SK-N-SH (cell line): ENCODE measurements around the gene CCNY. TPM values are rescaled to one million over a fixed set of nuclear protein-coding genes. Genes with fewer than 3 reads are reported as not detected.

Source experiments
- CTCF ChIA-PET: fragments of 300-600, 350-600 bp; formaldehyde crosslinking; extraction: SDS; loops from one replicate; lab custom pipeline; 2021; lab: Yijun Ruan, JAX
- POLR2A ChIA-PET: fragments of 350-600 bp; sonication (Branson Sonifier 250); formaldehyde crosslinking; extraction: SDS; loops from one replicate; lab custom pipeline; 2020; ENCODE audit warnings: antibody characterized with exemption, inconsistent platforms; lab: Yijun Ruan, JAX
- DNase-seq: peaks from one replicate; pipeline ENCODE4 v3.0.0; 2012
- H2AFZ ChIP-seq: fragments of 200-600 bp; sonication (generic); 2 replicates; pipeline ENCODE4 v1.8.1; 2016; ENCODE audit warnings: antibody characterized with exemption, mild to moderate bottlenecking, low read depth
- H3F3A ChIP-seq: fragments of 200-600 bp; sonication (generic); replicated peaks from 2 replicates; pipeline ENCODE3; 2016; ENCODE audit warnings: antibody characterized with exemption, mild to moderate bottlenecking; ENCODE audit not compliant: insufficient read depth
- H3K27ac ChIP-seq, 2 experiments: fragments of 200-500 bp in 1 of 2; fragments of 200-600 bp in 1 of 2; sonication (Bioruptor generic) in 1 of 2; sonication (generic), shearing (Covaris generic) in 1 of 2; 2 replicates each; pipeline versions ENCODE4 v1.5.1 to v1.6.1; 2014 to 2016; ENCODE audit warnings: low read depth in 2 of 2, inconsistent platforms in 1 of 2, low read length in 1 of 2, mild to moderate bottlenecking in 1 of 2, mixed read lengths in 1 of 2
- H3K27me3 ChIP-seq: fragments of 200-600 bp; sonication (generic), shearing (Covaris generic); 2 replicates; pipeline ENCODE4 v1.6.1; 2016; ENCODE audit warnings: mixed run types; ENCODE audit not compliant: insufficient read depth
- H3K36me3 ChIP-seq, 2 experiments: fragments of 200-500 bp in 1 of 2; fragments of 200-600 bp in 1 of 2; sonication (Bioruptor generic) in 1 of 2; sonication (generic) in 1 of 2; replicated peaks in 1 of 2; 2 replicates each; pipeline versions ENCODE3 to v1.5.1; 2014 to 2016; ENCODE audit warnings: low read length in 1 of 2, mild to moderate bottlenecking in 1 of 2; ENCODE audit not compliant: insufficient read depth in 2 of 2, control insufficient read depth in 1 of 2
- H3K4me1 ChIP-seq, 2 experiments: fragments of 200-500 bp in 1 of 2; fragments of 200-600 bp in 1 of 2; sonication (Bioruptor generic) in 1 of 2; sonication (generic), shearing (Covaris generic) in 1 of 2; 2 replicates each; pipeline versions ENCODE4 v1.5.1 to v1.6.1; 2014 to 2016; ENCODE audit warnings: low read depth in 1 of 2, low read length in 1 of 2, mixed run types in 1 of 2; ENCODE audit not compliant: insufficient read depth in 2 of 2, control insufficient read depth in 1 of 2
- H3K4me2 ChIP-seq: fragments of 200-600 bp; sonication (generic), shearing (Covaris generic); 2 replicates; pipeline ENCODE4 v1.6.1; 2017; ENCODE audit warnings: mixed run types
- H3K4me3 ChIP-seq, 2 experiments: fragments of 200-500 bp in 1 of 2; fragments of 200-600 bp in 1 of 2; sonication (Bioruptor generic) in 1 of 2; sonication (generic), shearing (Covaris generic) in 1 of 2; 2 replicates each; pipeline versions ENCODE4 v1.5.1 to v1.8.1; 2014 to 2016; ENCODE audit warnings: low read depth in 2 of 2, inconsistent platforms in 1 of 2, low read length in 1 of 2, mild to moderate bottlenecking in 1 of 2, mixed read lengths in 1 of 2, moderate library complexity in 1 of 2
- H3K79me2 ChIP-seq: fragments of 200-600 bp; sonication (generic); 2 replicates; pipeline ENCODE4 v1.8.1; 2017; ENCODE audit warnings: mild to moderate bottlenecking; ENCODE audit not compliant: insufficient read depth
- H3K9ac ChIP-seq: fragments of 200-600 bp; sonication (generic); 2 replicates; pipeline ENCODE4 v1.6.1; 2017; ENCODE audit warnings: mixed run types
- H3K9me2 ChIP-seq: fragments of 200-600 bp; sonication (generic); 2 replicates; pipeline ENCODE4 v1.6.1; 2017; ENCODE audit warnings: mixed run types
- H3K9me3 ChIP-seq: fragments of 200-600 bp; sonication (generic); 2 replicates; pipeline ENCODE4 v1.6.1; 2017; ENCODE audit warnings: mixed run types, mild to moderate bottlenecking, moderate library complexity
- H4K20me1 ChIP-seq: fragments of 200-600 bp; sonication (generic); 2 replicates; pipeline ENCODE4 v1.6.1; 2017; ENCODE audit warnings: mild to moderate bottlenecking, mixed run types; ENCODE audit not compliant: insufficient read depth
- CTCF ChIP-seq: fragments of 200-600 bp; sonication (generic); IDR thresholded peaks from 2 replicates; pipeline ENCODE4 v1.6.1; 2017; ENCODE audit warnings: antibody characterized with exemption, mild to moderate bottlenecking, moderate library complexity
- ELF1 ChIP-seq: IDR thresholded peaks from 2 replicates; pipeline ENCODE4 v1.4.0; 2012
- EP300 ChIP-seq, 2 experiments: IDR thresholded peaks; 2 replicates each; pipeline versions ENCODE4 v1.4.0 to v1.6.1; 2012; ENCODE audit warnings: borderline replicate concordance in 1 of 2, low read depth in 1 of 2, low read length in 1 of 2
- EZH2phosphoT487 ChIP-seq: fragments of 200-600 bp; sonication (generic); IDR thresholded peaks from 2 replicates; pipeline ENCODE4 v1.6.1; 2017; ENCODE audit warnings: low read depth, mixed run types, mild to moderate bottlenecking, antibody characterized with exemption, moderate library complexity, borderline replicate concordance
- JUND ChIP-seq: IDR thresholded peaks from 2 replicates; pipeline ENCODE4 v1.4.0; 2012
- MXI1 ChIP-seq: IDR thresholded peaks from 2 replicates; pipeline ENCODE4 v1.6.1; 2012; ENCODE audit warnings: mild to moderate bottlenecking, low read depth, low read length, improper control_type of control experiment
- NFIC ChIP-seq: IDR thresholded peaks from 2 replicates; pipeline ENCODE4 v1.4.0; 2012; ENCODE audit warnings: borderline replicate concordance
- NRF1 ChIP-seq: IDR thresholded peaks from 2 replicates; pipeline ENCODE4 v1.6.1; 2012; ENCODE audit warnings: low read depth, mild to moderate bottlenecking, low read length
- RAD21 ChIP-seq: IDR thresholded peaks from 2 replicates; pipeline ENCODE4 v1.6.1; 2012; ENCODE audit warnings: mild to moderate bottlenecking, low read length
- RCOR1 ChIP-seq: fragments of 150-350 bp; IDR thresholded peaks from 2 replicates; pipeline ENCODE4 v1.6.1; 2017; ENCODE audit warnings: antibody characterized with exemption, low read length
- REST ChIP-seq: IDR thresholded peaks from 2 replicates; pipeline ENCODE4 v1.6.1; 2012; ENCODE audit warnings: mild to moderate bottlenecking, low read depth, low read length, moderate library complexity
- RXRA ChIP-seq: IDR thresholded peaks from 2 replicates; pipeline ENCODE4 v1.4.0; 2012; ENCODE audit warnings: low read depth, mild to moderate bottlenecking, borderline replicate concordance
- SMC3 ChIP-seq: IDR thresholded peaks from 2 replicates; pipeline ENCODE4 v1.6.1; 2012; ENCODE audit warnings: low read depth, low read length, improper control_type of control experiment
- TCF12 ChIP-seq: IDR thresholded peaks from 2 replicates; pipeline ENCODE4 v1.4.0; 2012
- YY1 ChIP-seq: IDR thresholded peaks from 2 replicates; pipeline ENCODE4 v1.4.0; 2012; ENCODE audit warnings: low read depth, mild to moderate bottlenecking
- ZBTB33 ChIP-seq: IDR thresholded peaks from 2 replicates; pipeline ENCODE4 v1.4.0; 2012; ENCODE audit warnings: low read depth, borderline replicate concordance
- WGBS: methylation state at CpG from one replicate; pipeline ENCODE4 v1.1.6; 2017; ENCODE audit warnings: low lambda C conversion rate; 5-methylcytosine and 5-hydroxymethylcytosine counted together
- polyA plus RNA-seq, 3 experiments: library from polyadenylated mRNA; depleted of rRNA; stranded (reverse); fragments of >200 nt; gene quantifications; 2 replicates each; pipeline ENCODE4 v1.2.3, GENCODE V29; 2012

CCNY gene
- polyA plus RNA-seq, 1 of the 3 experiments (the other 2 are of a cell fraction), result 29.4 TPM

GRCh38 chr10:35598379-35598778 lies 262.1 kb downstream of the CCNY start (continued):
- TF ChIP-seq CTCF, result peak; percentile 47
- TF ChIP-seq, all 33 proteins: peak for 3

- ChIA-PET CTCF (interaction anchor here (0.6 to 1.6 kb wide), 7 partner anchors 12 to 498 kb away, joined by 3 to 6 read pairs (median 3); no protein-coding TSS in a partner anchor), POLR2A (no interaction called here)
- Histone ChIP-seq H3K79me2 (no peaks in the 10 kb centered on the region), H3K9me3 (no peaks in the 10 kb centered on the region), H3K27me3 (no peaks in the 10 kb centered on the region; the same call in 1 of the 2 replicates), H3K4me1 (no peaks in the 10 kb centered on the region; a peak in 1 of 4 replicates), H3K4me3 (no peak overlapping the region), H3K27ac (no peak overlapping the region), H3K9ac (no peak overlapping the region), H3K9me2 (no peaks in the 10 kb centered on the region), H3K4me2 (no peak overlapping the region), H3F3A (no peaks in the 10 kb centered on the region), H4K20me1 (no peaks in the 10 kb centered on the region), H2AFZ (no peak overlapping the region), H3K36me3 (no peaks in the 10 kb centered on the region)
- WGBS, result 56% methylated on average over 2 of the region's 2 CpGs
- no peak for DNase-seq
- TF ChIP-seq EP300 (IDR thresholded peaks at IDR 0.05; ENCODE audit: borderline replicate concordance in 1 of 2, low read depth in 1 of 2, low read length in 1 of 2) (no peak), RAD21 (no peak), NRF1 (no peak), YY1 (no peak), RCOR1 (no peak), NFIC (no peak), JUND (no peak), SMC3 (no peak), RXRA (no peak), ELF1 (no peak), EZH2phosphoT487 (no peak), MXI1 (no peak)
Measured at GRCh38 chr10:35600193-35600592, 263.9 kb downstream of the CCNY start.

GRCh38 chr10:35605191-35605590 lies 268.9 kb downstream of the CCNY start, which contains the start of gene GJD4:
Gene GJD4, plus strand, starts transcription at chr10:35605341. Its CDS starts 227 bp downstream, at chr10:35605568.
- Histone ChIP-seq H3K4me2 (no peak within 1 kb of the TSS), H3F3A (no peaks in the 10 kb centered on the region), H4K20me1 (no peaks in the 10 kb centered on the region), H3K9me2 (no peaks in the 10 kb centered on the region), H3K36me3 (no peaks in the 10 kb centered on the region), H3K4me3 (no peak within 1 kb of the TSS), H3K79me2 (no peaks in the 10 kb centered on the region), H3K9me3 (no peaks in the 10 kb centered on the region), H3K27me3 (no peaks in the 10 kb centered on the region; the same call in 1 of the 2 replicates), H3K9ac (no peak within 1 kb of the TSS), H3K4me1 (peaks cover 0 to 9% of the 10 kb centered on the region in 2 experiments; a peak in 1 of 4 replicates), H3K27ac (no peak within 1 kb of the TSS), H2AFZ (no peak within 1 kb of the TSS)
- DNase-seq, result no peak
- WGBS, result 79% methylated on average over 8 of the region's 8 CpGs
- CTCF ChIA-PET, result interaction anchor here (1.6 kb wide), 1 partner anchor 30 kb away, joined by 7 read pairs; no protein-coding TSS in a partner anchor
- POLR2A ChIA-PET, result no interaction called here
- TF ChIP-seq ZBTB33 (no peak), TCF12 (no peak), REST (no peak), CTCF (no peak)
